GM12892 (cell line): ENCODE results near the gene DHRSX.
A peak's percentile ranks its signal among the peaks of the same experiment; 100 is the strongest.
"Not testable (repeated sequence)": the region's sequence is repeated elsewhere in the genome, so short reads cannot be mapped to it uniquely, and the experiment has no call there.

Experiments
- DNase-seq: peaks from one replicate; pipeline ENCODE4 v3.0.0; 2011; ENCODE audit not compliant: insufficient read length
- FAIRE-seq: peaks from 2 replicates; lab custom pipeline; 2011; peaks lifted over from hg19 to GRCh38; lab: Jason Lieb, UNC
- POLR2A ChIP-seq: IDR thresholded peaks from 2 replicates; pipeline ENCODE4 v1.6.1; 2011; ENCODE audit warnings: low read depth, low read length, control low read depth
- POLR2AphosphoS5 ChIP-seq: IDR thresholded peaks from 2 replicates; pipeline ENCODE4 v1.6.1; 2011; ENCODE audit warnings: low read depth, low read length, control low read depth
- TAF1 ChIP-seq: IDR thresholded peaks from 2 replicates; pipeline ENCODE4 v1.6.1; 2011; ENCODE audit warnings: low read depth, mild to moderate bottlenecking, control low read depth, low read length, borderline replicate concordance

DHRSX gene

GRCh38 chrX:2317527-2318055 is 183.2 kb downstream of the DHRSX start:
- FAIRE-seq = no peak
- no peak for DNase-seq
- no peak for TF ChIP-seq POLR2AphosphoS5
- TF ChIP-seq TAF1 = no peak
- no peak for TF ChIP-seq POLR2A

GRCh38 chrX:2316534-2316933 is 184.2 kb downstream of the DHRSX start:
- DNase-seq (no peak), FAIRE-seq (no peak)
- no peak for TF ChIP-seq TAF1
- TF ChIP-seq POLR2AphosphoS5 = no peak
- no peak for TF ChIP-seq POLR2A

- DNase-seq = no peak
- FAIRE-seq = no peak
Observed at GRCh38 chrX:2315434-2315833, 185.3 kb downstream of the DHRSX start.

GRCh38 chrX:2314831-2315365 is 185.9 kb downstream of the DHRSX start:
- FAIRE-seq (no peak), DNase-seq (no peak)
- TF ChIP-seq POLR2A (no peak), TAF1 (no peak), POLR2AphosphoS5 (no peak)

More at GRCh38 chrX:2315434-2315833, 185.3 kb downstream of the DHRSX start:
- no peak for TF ChIP-seq TAF1
- no peak for TF ChIP-seq POLR2A
- no peak for TF ChIP-seq POLR2AphosphoS5

GRCh38 chrX:2313864-2314640 is 186.7 kb downstream of the DHRSX start:
- DNase-seq (no peak), FAIRE-seq (peak; percentile 99)
- TF ChIP-seq POLR2AphosphoS5 (no peak), POLR2A (no peak), TAF1 (no peak)

- DNase-seq, FAIRE-seq: not testable (repeated sequence)
Observed at GRCh38 chrX:2312061-2312591, 188.7 kb downstream of the DHRSX start.

GRCh38 chrX:2311501-2311900 is 189.3 kb downstream of the DHRSX start:
- no peak for TF ChIP-seq TAF1
- TF ChIP-seq POLR2AphosphoS5 = no peak
- no peak for TF ChIP-seq POLR2A
- no peak for DNase-seq
- no peak for FAIRE-seq

GRCh38 chrX:2301901-2302300 is 198.9 kb downstream of the DHRSX start:
- FAIRE-seq (no peak), DNase-seq (no peak)
- TF ChIP-seq POLR2A = no peak
- TF ChIP-seq TAF1 = no peak
- TF ChIP-seq POLR2AphosphoS5 = no peak

GRCh38 chrX:2299871-2300270 is 200.9 kb downstream of the DHRSX start:
- no peak for DNase-seq
- TF ChIP-seq POLR2AphosphoS5 (no peak), TAF1 (no peak)
- FAIRE-seq = no peak

GRCh38 chrX:2286731-2287130 is 214.0 kb downstream of the DHRSX start:
- FAIRE-seq = no peak

GRCh38 chrX:2284601-2285000 is 216.2 kb downstream of the DHRSX start:
- FAIRE-seq (no peak), DNase-seq (no peak)
- TF ChIP-seq POLR2A = no peak
- TF ChIP-seq POLR2AphosphoS5 = no peak
- TF ChIP-seq TAF1 = no peak

More at GRCh38 chrX:2286731-2287130, 214.0 kb downstream of the DHRSX start:
- TF ChIP-seq POLR2AphosphoS5 (no peak), TAF1 (no peak), POLR2A (no peak)
- DNase-seq = no peak

GRCh38 chrX:2284133-2284532 is 216.6 kb downstream of the DHRSX start:
- TF ChIP-seq POLR2AphosphoS5 = no peak
- no peak for TF ChIP-seq POLR2A
- no peak for TF ChIP-seq TAF1
- FAIRE-seq (no peak), DNase-seq (no peak)
